Measurements from ENCODE around the gene NFIA.

NFIA gene

GRCh38 chr1:61238359-61238665 is 156.0 kb downstream of the NFIA start:
- no peaks in the 10 kb centered on the region for H3K79me2 ChIP-seq (ENCODE audit: insufficient read depth, low read length)
- H3K9me3 ChIP-seq (ENCODE audit: insufficient read depth, low read depth, low read length) = no peaks in the 10 kb centered on the region
- H3K4me2 ChIP-seq (ENCODE audit: low read depth, low read length, poor library complexity, severe bottlenecking) = no peak overlapping the region
- no peak for TF ChIP-seq EZH2phosphoT487 (IDR thresholded peaks at IDR 0.05; ENCODE audit: borderline replicate concordance)
- TF ChIP-seq CTCF (conservative IDR thresholded peaks at IDR 0.05; ENCODE audit: low read length) = no peak
- no peaks in the 10 kb centered on the region for H3K27me3 ChIP-seq (ENCODE audit: insufficient read depth, low read length, poor library complexity, severe bottlenecking)
- H3K9me2 ChIP-seq (replicated peaks; ENCODE audit: low read depth, low read length) = no peaks in the 10 kb centered on the region
- H3K4me1 ChIP-seq (ENCODE audit: insufficient read depth, low read length, poor library complexity, severe bottlenecking) = peaks cover 11% of the 10 kb centered on the region
- no peak overlapping the region for H2AFZ ChIP-seq (ENCODE audit: low read length)
- H3K9ac ChIP-seq (ENCODE audit: low read depth, low read length, poor library complexity, severe bottlenecking) = no peak overlapping the region
- H4K20me1 ChIP-seq (ENCODE audit: insufficient read depth, low read length, poor library complexity, severe bottlenecking) = no peaks in the 10 kb centered on the region
- no peaks in the 10 kb centered on the region for H3K36me3 ChIP-seq (ENCODE audit: insufficient read depth, low read length)
- H3F3A ChIP-seq (ENCODE audit: low read depth) = no peaks in the 10 kb centered on the region
- H3K4me3 ChIP-seq (ENCODE audit: low read length, poor library complexity, severe bottlenecking) = no peak overlapping the region

- no peak overlapping the region for H3K9ac ChIP-seq (ENCODE audit: low read depth, low read length, poor library complexity, severe bottlenecking)
- H3K9me2 ChIP-seq (replicated peaks; ENCODE audit: low read depth, low read length) = no peaks in the 10 kb centered on the region
- H3F3A ChIP-seq (ENCODE audit: low read depth) = no peaks in the 10 kb centered on the region
- H3K9me3 ChIP-seq (ENCODE audit: insufficient read depth, low read depth, low read length) = no peaks in the 10 kb centered on the region
- H3K4me1 ChIP-seq (ENCODE audit: insufficient read depth, low read length, poor library complexity, severe bottlenecking) = peaks cover 18% of the 10 kb centered on the region
- no peaks in the 10 kb centered on the region for H4K20me1 ChIP-seq (ENCODE audit: insufficient read depth, low read length, poor library complexity, severe bottlenecking)
- no peak overlapping the region for H3K4me3 ChIP-seq (ENCODE audit: low read length, poor library complexity, severe bottlenecking)
- no peak for TF ChIP-seq EZH2phosphoT487 (IDR thresholded peaks at IDR 0.05; ENCODE audit: borderline replicate concordance)
- TF ChIP-seq CTCF (conservative IDR thresholded peaks at IDR 0.05; ENCODE audit: low read length) = no peak
- H3K4me2 ChIP-seq (ENCODE audit: low read depth, low read length, poor library complexity, severe bottlenecking) = no peak overlapping the region
- H3K36me3 ChIP-seq (ENCODE audit: insufficient read depth, low read length) = no peaks in the 10 kb centered on the region
- no peaks in the 10 kb centered on the region for H3K79me2 ChIP-seq (ENCODE audit: insufficient read depth, low read length)
- peak overlapping the region; percentile 35; the same call in 1 of the 2 replicates for H2AFZ ChIP-seq (ENCODE audit: low read length)
- no peaks in the 10 kb centered on the region for H3K27me3 ChIP-seq (ENCODE audit: insufficient read depth, low read length, poor library complexity, severe bottlenecking)
These were observed 158.5 kb downstream of the NFIA start for GRCh38 chr1:61240878-61241277.

- TF ChIP-seq EZH2phosphoT487 (IDR thresholded peaks at IDR 0.05; ENCODE audit: borderline replicate concordance) = no peak
- no peak for TF ChIP-seq CTCF (conservative IDR thresholded peaks at IDR 0.05; ENCODE audit: low read length)
- Histone ChIP-seq H3K36me3 (ENCODE audit: insufficient read depth, low read length) (no peaks in the 10 kb centered on the region), H3K27me3 (ENCODE audit: insufficient read depth, low read length, poor library complexity, severe bottlenecking) (no peaks in the 10 kb centered on the region), H2AFZ (ENCODE audit: low read length) (peak overlapping the region; percentile 35; the same call in 1 of the 2 replicates), H3K4me2 (ENCODE audit: low read depth, low read length, poor library complexity, severe bottlenecking) (no peak overlapping the region), H3K9ac (ENCODE audit: low read depth, low read length, poor library complexity, severe bottlenecking) (no peak overlapping the region), H3K9me3 (ENCODE audit: insufficient read depth, low read depth, low read length) (no peaks in the 10 kb centered on the region), H4K20me1 (ENCODE audit: insufficient read depth, low read length, poor library complexity, severe bottlenecking) (no peaks in the 10 kb centered on the region), H3K4me3 (ENCODE audit: low read length, poor library complexity, severe bottlenecking) (no peak overlapping the region), H3K79me2 (ENCODE audit: insufficient read depth, low read length) (no peaks in the 10 kb centered on the region), H3K9me2 (replicated peaks; ENCODE audit: low read depth, low read length) (no peaks in the 10 kb centered on the region), H3K4me1 (ENCODE audit: insufficient read depth, low read length, poor library complexity, severe bottlenecking) (peaks cover 18% of the 10 kb centered on the region), H3F3A (ENCODE audit: low read depth) (no peaks in the 10 kb centered on the region)
These were observed 159.1 kb downstream of the NFIA start for GRCh38 chr1:61241411-61241838.

Measured in Loucy (cell line).